Neutrophil (primary cell): ENCODE measurements around the gene LRRFIP1.

Experiments used
- H3K27ac ChIP-seq: fragments of 200-600 bp; sonication (generic); 2 replicates; pipeline ENCODE4 v1.5.1; 2016; ENCODE audit warnings: mild to moderate bottlenecking, moderate library complexity
- H3K27me3 ChIP-seq: fragments of 200-600 bp; sonication (generic); 2 replicates; pipeline ENCODE4 v1.6.0; 2016; ENCODE audit warnings: mild to moderate bottlenecking
- H3K36me3 ChIP-seq: fragments of 200-600 bp; sonication (generic); 2 replicates; pipeline ENCODE4 v1.5.1; 2017
- H3K4me1 ChIP-seq, 2 experiments: fragments of 200-600 bp in 1 of 2; sonication (generic) in 1 of 2; 1 replicate in 1 of 2; 2 replicates in 1 of 2; pipeline versions ENCODE4 v1.5.1 to v1.6.1; 2013 to 2016; ENCODE audit warnings: low read depth in 1 of 2, low read length in 1 of 2, mild to moderate bottlenecking in 1 of 2, moderate library complexity in 1 of 2; ENCODE audit not compliant: control insufficient read depth in 1 of 2, insufficient read depth in 1 of 2
- H3K4me3 ChIP-seq, 2 experiments: fragments of 200-600 bp in 1 of 2; sonication (generic) in 1 of 2; 1 replicate in 1 of 2; 2 replicates in 1 of 2; pipeline ENCODE4 v1.5.1; 2013 to 2016; ENCODE audit warnings: low read depth in 1 of 2, low read length in 1 of 2, mild to moderate bottlenecking in 1 of 2, moderate library complexity in 1 of 2
- H3K9me3 ChIP-seq: fragments of 200-600 bp; sonication (generic); 2 replicates; pipeline ENCODE4 v1.5.1; 2016
- TF ChIP-seq, protein P1 (sequence below): fragments of 200-600 bp; sonication (generic); IDR thresholded peaks from 2 replicates; pipeline ENCODE4 v1.5.1; 2016; ENCODE audit warnings: antibody characterized with exemption

LRRFIP1 gene

DNA sequence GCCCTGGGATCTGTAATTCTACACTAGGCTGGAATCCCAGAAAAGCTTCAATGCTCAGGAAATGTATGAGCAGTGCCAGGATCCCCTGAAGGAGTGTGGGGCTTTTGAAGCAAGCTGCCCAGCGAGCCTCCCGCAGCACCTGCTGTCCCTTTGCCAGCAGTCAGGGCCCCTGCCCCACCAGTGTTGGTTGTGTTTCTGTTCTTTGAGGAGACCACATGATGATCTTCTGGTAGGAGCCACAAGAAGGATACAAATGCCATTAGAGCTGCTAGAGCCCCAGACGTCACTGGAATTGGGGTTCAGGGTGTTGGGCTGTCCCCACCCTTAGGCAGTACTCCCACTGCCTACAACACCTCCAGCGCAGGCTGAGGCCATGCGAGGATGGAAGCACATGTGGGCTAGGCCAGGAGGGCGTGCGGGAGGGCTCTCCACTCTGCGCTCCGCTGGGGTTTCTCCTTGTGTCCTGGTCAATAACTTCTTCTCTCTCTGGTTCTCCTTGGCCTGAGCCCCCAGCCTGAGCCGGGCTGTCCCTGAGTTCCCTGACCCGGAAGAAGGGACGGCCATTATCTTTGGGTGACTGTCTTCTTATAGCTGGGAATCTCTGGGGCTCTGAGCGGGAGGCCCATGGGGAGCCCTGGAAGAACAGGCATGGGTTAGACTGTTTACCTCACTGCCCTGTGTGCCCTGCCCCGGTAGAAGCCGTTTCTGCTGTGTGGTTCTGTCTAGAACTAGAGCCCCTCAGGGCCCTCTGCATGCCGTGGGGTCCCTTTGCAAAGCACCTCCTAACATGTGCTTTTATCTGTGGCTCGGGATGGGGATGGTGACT, 73.9 kb downstream of the LRRFIP1 start:
- H3K4me1 ChIP-seq = peaks cover 93 to 98% of the 10 kb centered on the region in 2 experiments
- H3K36me3 ChIP-seq = no peaks in the 10 kb centered on the region
- TF ChIP-seq, protein P1, sequence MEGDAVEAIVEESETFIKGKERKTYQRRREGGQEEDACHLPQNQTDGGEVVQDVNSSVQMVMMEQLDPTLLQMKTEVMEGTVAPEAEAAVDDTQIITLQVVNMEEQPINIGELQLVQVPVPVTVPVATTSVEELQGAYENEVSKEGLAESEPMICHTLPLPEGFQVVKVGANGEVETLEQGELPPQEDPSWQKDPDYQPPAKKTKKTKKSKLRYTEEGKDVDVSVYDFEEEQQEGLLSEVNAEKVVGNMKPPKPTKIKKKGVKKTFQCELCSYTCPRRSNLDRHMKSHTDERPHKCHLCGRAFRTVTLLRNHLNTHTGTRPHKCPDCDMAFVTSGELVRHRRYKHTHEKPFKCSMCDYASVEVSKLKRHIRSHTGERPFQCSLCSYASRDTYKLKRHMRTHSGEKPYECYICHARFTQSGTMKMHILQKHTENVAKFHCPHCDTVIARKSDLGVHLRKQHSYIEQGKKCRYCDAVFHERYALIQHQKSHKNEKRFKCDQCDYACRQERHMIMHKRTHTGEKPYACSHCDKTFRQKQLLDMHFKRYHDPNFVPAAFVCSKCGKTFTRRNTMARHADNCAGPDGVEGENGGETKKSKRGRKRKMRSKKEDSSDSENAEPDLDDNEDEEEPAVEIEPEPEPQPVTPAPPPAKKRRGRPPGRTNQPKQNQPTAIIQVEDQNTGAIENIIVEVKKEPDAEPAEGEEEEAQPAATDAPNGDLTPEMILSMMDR = no peak
- no peaks in the 10 kb centered on the region for H3K27me3 ChIP-seq
- H3K27ac ChIP-seq = peak overlapping the region; percentile 68
- H3K9me3 ChIP-seq = no peaks in the 10 kb centered on the region
- H3K4me3 ChIP-seq = peak overlapping the region; percentile 33 to 51

DNA sequence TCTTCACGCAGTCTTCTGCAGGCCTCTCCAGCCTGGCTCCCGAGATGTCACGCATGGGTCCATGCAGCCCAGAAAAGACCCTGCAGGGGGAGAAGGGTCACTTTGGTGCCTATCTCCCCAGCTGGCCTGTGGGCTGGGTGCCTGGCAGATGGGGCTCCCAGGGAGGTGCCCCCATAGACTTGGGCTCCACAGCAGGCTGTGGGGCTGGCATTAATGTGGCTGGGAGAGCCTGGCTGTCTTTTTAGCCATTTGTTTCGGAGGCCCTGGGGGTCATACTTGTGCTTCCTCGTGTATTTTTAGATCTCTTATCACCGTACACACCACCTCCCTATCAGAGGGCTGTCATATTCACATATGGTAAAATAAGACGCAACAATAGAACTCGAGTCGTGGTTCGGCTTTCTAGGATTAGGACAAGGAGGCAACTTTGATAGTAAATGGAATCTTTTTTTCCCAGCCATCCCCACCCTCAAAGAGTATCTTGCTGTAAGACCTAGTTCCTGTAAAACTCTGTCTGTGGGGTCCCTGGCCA, 74.5 kb downstream of the LRRFIP1 start:
- Histone ChIP-seq H3K4me3 (peak overlapping the region; percentile 33 to 51), H3K4me1 (peaks cover 93 to 98% of the 10 kb centered on the region in 2 experiments), H3K36me3 (no peaks in the 10 kb centered on the region), H3K27ac (peak overlapping the region; percentile 68), H3K9me3 (no peaks in the 10 kb centered on the region), H3K27me3 (no peaks in the 10 kb centered on the region)
- TF ChIP-seq, protein P1 = no peak

DNA sequence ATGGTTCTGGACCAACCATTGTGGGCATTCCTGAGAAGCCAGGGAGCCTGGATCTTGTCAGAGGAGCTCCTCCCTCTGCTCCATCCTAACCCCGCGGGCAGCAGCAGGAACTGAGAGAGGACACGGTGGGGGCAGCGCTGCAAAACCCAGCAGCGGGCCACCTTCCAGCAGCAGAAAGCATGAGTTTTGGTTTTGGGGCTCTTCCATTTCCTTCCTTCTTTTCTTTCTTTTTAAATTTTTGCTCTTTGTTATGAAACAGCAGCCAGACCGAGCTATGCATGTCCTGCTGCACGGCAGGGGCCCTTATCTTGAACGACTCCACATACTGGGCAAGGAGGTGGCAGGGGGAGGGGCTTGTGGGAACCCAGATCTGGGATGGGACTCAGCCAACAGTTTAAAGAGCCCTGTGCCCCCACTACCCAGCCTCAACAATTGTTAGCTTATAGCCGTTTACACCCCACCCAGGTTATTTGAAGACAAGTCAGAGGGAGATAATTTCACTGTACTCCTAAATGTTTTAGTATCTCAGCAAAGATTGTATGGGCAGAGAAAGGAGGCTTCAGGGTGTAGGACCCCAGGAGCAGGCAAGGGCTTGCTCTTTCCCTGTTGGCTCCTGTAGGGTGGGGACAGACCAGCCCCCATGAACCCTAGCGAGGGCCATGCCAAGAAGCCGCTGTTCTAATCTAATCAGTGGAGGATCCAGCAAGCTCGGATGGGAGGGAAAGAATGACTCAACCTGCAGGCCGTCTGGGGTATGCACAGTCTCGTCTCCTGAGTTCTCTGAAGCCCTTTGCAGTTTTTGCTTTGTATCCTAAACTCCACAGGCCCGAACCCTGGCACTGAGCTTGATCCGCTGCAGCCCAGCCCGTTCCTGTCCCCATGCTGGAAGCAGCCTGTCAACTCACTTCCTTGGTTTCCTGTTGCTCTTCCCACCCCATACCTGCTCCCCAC, 75.3 kb downstream of the LRRFIP1 start:
- Histone ChIP-seq H3K27ac (peak overlapping the region; percentile 68), H3K4me3 (peak overlapping the region; percentile 33 to 51)
- TF ChIP-seq, protein P1 = no peak

DNA sequence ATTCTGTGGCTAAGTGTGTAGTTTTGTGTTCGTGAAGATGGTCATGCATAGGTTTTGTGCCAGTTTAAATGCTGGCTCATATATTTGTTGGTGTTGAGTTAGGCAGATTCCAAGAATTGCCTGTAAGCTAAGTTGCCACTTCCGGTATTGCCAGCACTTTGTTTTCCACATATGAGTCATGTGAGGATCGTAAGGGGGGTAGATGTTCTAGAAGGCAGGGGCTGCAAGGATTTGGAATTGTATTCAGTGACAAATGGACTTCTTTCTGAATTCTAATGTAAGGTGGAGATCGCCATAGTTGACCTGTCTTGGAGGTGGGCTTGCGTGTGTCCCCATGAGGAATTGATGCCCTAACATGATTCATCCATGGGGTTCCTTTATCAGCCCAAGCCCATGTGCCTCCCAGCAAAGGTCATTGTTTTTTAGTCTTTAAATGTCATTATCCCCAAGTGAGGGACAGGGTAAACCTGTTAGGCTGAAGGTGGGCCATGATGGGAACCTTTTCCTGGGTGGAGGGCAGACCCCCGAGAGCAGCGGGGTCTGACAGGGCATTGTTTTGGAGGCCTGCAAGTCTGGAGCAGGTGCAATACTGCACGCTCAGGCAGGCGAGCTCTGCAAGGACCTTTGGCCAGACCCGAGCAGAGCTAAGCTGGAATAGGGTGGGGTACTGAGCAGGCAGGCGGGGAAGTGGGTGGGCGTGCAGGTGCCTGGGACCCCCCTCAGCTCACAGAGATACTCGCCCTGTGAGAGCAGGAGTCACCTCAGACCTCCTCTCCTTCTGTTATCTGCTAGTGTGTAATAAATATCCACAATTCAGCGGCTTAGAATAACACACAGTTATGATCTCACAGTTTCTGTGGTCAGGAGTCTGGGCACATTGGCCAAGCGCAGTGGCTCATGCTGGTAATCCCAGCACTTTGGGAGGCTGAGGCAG, 77.4 kb downstream of the LRRFIP1 start:
- peaks cover 15% of the 10 kb centered on the region for H3K36me3 ChIP-seq

More for the DNA sequence above, 75.3 kb downstream of the LRRFIP1 start:
- H3K9me3 ChIP-seq = no peaks in the 10 kb centered on the region
- no peaks in the 10 kb centered on the region for H3K36me3 ChIP-seq
- peaks cover 93 to 97% of the 10 kb centered on the region in 2 experiments for H3K4me1 ChIP-seq
- H3K27me3 ChIP-seq = no peaks in the 10 kb centered on the region

More for the DNA sequence above, 77.4 kb downstream of the LRRFIP1 start:
- TF ChIP-seq, protein P1 = no peak
- peaks cover 77 to 82% of the 10 kb centered on the region in 2 experiments for H3K4me1 ChIP-seq
- no peak overlapping the region for H3K4me3 ChIP-seq
- H3K27me3 ChIP-seq = no peaks in the 10 kb centered on the region
- H3K27ac ChIP-seq = peak overlapping the region; percentile 68
- no peaks in the 10 kb centered on the region for H3K9me3 ChIP-seq
